GM12875 (cell line): ENCODE results near the gene ULK1.

Experiments used
- H3K4me3 ChIP-seq: one replicate; pipeline ENCODE4 v1.5.1; 2011; ENCODE audit warnings: low read depth, low read length, control low read depth
- CTCF ChIP-seq: IDR thresholded peaks from 2 replicates; pipeline ENCODE4 v1.5.1; 2011; ENCODE audit warnings: low read depth, mild to moderate bottlenecking, control low read depth, inconsistent platforms, low read length, moderate library complexity, borderline replicate concordance; ENCODE audit not compliant: insufficient read depth

The ULK1 gene

GRCh38 chr12:131943876-131944275, 49.5 kb downstream of the ULK1 start:
- TF ChIP-seq CTCF = no peak
- no peak overlapping the region for H3K4me3 ChIP-seq

- no peak for TF ChIP-seq CTCF
- H3K4me3 ChIP-seq = no peak overlapping the region
These were observed 50.3 kb downstream of the ULK1 start for GRCh38 chr12:131944601-131945251.

GRCh38 chr12:131946757-131947156, 52.3 kb downstream of the ULK1 start:
- TF ChIP-seq CTCF = no peak
- no peak overlapping the region for H3K4me3 ChIP-seq

- no peak for TF ChIP-seq CTCF
- no peak overlapping the region for H3K4me3 ChIP-seq
These were observed 53.1 kb downstream of the ULK1 start for GRCh38 chr12:131947482-131948027.

- H3K4me3 ChIP-seq = no peak overlapping the region
- TF ChIP-seq CTCF = no peak
These were observed 53.8 kb downstream of the ULK1 start for GRCh38 chr12:131948166-131948712.

- peak overlapping the region; percentile 46 for H3K4me3 ChIP-seq
These were observed 54.5 kb downstream of the ULK1 start for GRCh38 chr12:131948713-131949430.

- H3K4me3 ChIP-seq = peak within 1 kb of the TSS; percentile 93
- peak; percentile 74 for TF ChIP-seq CTCF
These were observed 55.2 kb downstream of the ULK1 start, which contains the start of gene EP400 for GRCh38 chr12:131949431-131950181. Gene EP400, plus strand, starts transcription at chr12:131949942. Its CDS starts 10,678 bp downstream, at chr12:131960620.
